NOMO-1 (cell line): ENCODE measurements around the gene TPTE2.
"Not testable (repeated sequence)": the region's sequence is repeated elsewhere in the genome, so short reads cannot be mapped to it uniquely, and the experiment has no call there.

Experiments
- DNase-seq, 2 experiments: peaks; one replicate each; lab custom pipeline; 2025; ENCODE audit not compliant: unreplicated experiment in 2 of 2; lab: John Stamatoyannopoulos, UW

Gene TPTE2

GRCh38 chr13:19572280-19572679, 10.9 kb upstream of the TPTE2 start:
- no peak for DNase-seq

- no peak for DNase-seq
Observed at GRCh38 chr13:19567820-19568534, 6.6 kb upstream of the TPTE2 start.

DNA sequence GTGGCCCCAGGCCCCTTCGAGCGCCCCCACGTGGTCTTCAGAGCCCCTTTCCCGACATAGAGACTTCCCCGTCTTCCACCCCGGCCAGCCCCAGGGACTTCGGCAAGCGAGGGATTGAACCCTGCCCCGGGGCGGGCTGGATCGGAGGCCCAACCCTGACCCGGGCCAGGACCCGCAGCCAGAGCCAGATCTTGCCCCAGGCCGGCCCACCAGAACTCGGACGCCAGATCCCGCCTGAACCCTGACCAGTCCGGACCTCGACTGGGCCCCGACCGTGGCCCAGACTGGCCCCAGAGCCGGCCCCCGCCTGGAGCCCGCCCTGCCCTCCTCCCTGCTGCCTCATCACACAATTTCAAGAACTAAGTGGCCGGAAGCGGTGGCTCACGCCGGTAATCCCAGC, 253 bp upstream of the TPTE2 start:
- no peak for DNase-seq

GRCh38 chr13:19560672-19561071, 660 bp downstream of the TPTE2 start:
- DNase-seq = not testable (repeated sequence)

- DNase-seq = not testable (repeated sequence)
Observed at GRCh38 chr13:19559739-19560138, 1.6 kb downstream of the TPTE2 start.

DNA sequence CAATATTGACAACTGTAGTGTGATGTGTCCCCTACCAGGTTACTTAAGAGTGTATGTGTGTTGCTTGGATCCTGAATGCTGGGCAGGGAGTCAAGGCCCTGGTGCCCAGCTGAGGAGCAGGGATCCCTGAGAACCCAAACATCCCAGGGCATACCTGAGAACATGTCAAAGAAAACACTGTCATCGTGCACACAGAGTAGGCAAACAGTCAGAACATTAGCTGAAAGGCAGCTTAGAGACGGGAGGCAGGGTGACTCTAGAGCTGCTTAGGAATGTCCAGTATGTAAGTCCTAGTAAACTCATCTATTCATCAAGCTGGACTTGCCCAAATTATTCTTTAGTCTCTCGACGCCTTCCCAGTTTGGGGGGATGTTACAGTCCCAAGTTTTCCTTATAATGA, 4.0 kb downstream of the TPTE2 start:
- DNase-seq = not testable (repeated sequence)

DNA sequence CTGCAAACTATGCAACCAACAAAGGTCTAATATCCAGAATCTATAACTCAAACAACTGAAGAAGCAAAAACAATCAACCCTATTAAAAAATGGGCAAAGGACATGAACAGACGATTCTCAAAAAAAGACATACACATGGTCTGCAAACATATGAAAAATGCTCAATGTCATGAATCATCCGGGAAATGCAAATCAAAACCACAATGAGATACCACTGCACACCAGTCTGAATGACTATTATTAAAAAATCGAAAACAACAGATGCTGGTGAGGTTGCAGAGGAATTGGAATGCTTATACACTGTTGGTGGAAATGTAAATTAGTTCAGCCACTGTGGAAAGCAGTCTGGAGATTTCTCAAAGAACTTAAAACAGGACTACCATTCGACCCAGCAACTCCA, 12.1 kb downstream of the TPTE2 start:
- not testable (repeated sequence) for DNase-seq

DNA sequence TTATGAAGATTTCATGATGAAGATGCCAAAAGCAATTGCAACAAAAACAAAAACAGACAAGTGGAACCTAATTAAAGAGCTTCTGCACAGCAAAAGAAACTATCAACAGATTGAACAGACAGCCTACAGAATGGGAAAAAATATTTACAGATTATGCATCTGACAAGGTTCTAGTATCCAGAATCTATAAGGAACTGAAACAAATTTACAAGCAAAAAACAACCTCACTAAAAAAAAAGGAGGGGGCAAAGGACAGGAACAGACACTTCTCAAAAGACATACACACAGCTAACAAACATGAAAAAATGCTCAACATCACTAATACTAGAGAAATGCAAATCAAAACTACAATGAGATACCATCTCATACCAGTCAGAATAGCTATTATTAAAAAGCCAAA, 35.7 kb downstream of the TPTE2 start:
- DNase-seq = not testable (repeated sequence)

DNA sequence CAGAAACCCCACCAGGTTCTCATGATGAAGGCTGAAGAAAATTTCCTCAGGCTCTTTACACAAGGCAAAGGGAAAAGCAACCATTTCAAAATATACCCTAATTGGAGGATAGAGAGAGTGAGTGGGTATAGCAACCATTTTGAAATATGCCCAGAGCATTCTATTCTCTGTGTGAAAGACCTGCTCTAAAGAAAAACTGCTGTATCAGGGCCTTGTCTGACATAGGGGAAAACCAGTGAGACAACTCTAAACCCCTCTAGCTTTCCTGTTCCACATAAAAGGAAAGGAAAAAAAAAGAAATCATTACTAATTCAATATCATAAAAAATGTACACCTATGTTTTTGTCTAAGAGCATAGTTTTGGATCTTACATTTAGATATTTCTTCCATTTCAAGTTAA, 42.3 kb downstream of the TPTE2 start:
- no peak for DNase-seq

DNA sequence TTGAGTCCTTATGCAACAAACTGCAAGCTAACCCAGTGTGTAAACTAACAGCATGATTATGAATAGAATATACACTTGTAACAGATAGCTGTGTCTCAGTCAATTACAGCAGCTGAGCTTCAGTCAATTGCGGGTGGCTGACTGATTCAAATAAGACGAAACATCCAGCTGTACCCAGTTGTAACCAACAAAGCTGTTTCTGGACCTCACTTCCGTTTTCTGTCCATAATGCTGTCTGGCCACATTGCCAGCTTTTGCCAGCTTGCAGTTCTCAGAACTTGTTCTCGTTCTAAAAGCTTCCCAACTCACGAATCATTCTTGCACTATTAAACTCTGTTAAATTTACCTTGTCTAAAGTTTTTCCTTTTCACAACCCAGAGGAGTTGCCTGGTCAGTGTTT, 53.7 kb downstream of the TPTE2 start:
- peak; percentile 37 to 50 for DNase-seq

- not testable (repeated sequence) for DNase-seq
Observed at GRCh38 chr13:19460126-19460525, 101.2 kb downstream of the TPTE2 start.

DNA sequence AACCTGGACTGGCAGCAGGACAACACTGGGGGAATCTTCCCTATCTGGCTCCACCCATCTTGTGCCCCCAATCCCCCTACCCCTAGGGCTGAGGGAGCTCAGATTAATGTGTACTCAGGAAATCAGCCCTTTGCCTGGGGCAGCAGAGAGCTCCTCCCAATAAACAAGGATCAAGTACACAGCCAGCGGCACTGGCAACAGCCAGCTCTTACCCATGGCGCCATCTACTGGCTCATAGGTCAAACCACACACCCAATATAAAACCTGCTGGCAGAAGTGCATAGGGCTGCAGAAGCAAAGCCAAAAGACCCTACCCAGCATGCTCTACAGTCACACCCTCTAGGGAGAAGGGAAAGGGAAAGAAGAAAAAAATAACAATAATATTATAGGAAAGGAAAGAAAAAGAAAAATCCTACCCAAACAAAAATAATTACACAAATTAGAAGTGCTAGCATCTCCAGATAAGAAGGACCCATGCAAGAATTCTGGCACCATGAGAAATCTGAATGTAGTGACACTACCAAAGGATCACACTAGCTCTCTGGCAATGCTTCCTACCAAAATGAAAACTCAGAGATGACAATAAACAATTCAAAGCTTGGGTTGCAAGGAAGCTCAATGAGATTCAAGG, 122.2 kb downstream of the TPTE2 start:
- DNase-seq = peak in 1 of 2 experiments; percentile 6

DNA sequence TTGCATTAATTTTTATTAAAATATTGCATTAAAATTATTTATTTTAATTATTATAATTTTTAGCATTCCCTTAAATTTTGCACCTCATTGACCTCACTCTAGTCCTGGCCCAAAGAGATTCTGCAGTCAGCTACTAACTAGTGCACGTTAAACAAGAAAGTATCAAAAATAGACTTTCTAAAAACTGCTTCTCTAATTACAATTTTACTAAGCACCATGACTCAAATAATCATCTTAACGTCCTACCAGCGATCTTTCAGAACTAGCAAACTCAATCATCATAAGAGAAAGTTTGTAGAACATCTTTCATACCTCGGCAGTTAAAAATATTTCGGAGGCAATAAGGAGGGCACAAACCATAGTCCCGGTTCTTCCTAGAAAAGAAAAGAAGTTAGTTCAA, 123.6 kb downstream of the TPTE2 start:
- not testable (repeated sequence) for DNase-seq

DNA sequence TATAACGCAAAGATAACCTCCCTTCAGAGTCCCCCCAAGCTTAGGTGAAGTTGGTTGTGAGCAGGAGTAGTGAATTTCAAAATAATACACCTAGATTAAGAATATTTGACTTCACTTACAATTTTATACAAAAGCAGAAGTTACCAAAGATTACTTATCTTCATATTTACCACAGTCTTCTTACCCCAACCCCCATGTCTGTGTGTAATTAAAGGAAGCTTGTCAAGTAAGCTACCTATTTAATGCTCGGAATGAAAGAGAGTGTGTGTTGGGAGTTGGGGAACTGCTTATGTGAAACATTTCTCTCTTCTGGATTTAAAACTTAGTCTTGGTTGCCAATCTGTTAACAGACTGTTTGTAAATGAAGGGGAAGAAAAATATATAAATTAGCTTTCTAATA, 139.1 kb downstream of the TPTE2 start:
- peak in 1 of 2 experiments; percentile 7 for DNase-seq

- not testable (repeated sequence) for DNase-seq
Observed at GRCh38 chr13:19412494-19412893, 148.8 kb downstream of the TPTE2 start.

DNA sequence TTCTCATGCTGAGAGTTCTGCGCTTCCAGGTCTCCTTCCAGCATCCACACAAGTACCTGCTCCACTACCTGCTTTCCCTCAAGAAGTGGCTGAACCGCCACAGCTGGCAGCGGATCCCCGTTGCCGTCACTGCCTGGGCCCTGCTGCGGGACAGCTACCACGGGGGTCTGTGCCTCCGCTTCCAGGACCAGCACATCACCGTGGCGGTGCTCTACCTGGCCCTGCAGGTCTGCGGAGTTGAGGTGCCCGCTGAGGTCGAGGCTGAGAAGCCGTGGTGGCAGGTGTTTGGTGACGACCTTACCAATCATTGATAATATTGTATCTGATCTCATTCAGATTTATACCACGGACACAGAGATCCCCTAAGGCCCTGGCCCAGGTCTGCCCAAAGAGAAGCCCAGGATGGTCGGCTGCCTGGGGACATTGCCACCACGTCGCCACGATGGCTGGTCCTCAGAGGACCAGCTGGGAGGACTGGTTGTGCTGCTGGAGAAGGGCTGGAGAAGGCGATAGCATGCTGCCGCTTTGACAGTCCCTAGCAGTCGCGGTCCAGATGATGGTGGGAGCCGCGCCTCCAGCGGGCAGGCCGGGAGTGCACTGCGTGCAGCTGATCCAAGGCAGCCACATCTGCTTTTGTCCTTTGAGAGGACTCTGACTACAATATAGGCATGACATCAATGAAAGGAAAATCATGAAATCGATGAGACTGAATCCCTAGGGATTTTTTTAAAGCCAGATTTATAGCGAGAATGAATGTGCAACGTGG, 178.4 kb downstream of the TPTE2 start:
- DNase-seq = not testable (repeated sequence)

- DNase-seq = no peak
Observed at GRCh38 chr13:19382111-19382510, 179.2 kb downstream of the TPTE2 start.
